Aorta (tissue), 5 donors: ENCODE data around the gene CLK3. TPM values are rescaled to one million over a fixed set of nuclear protein-coding genes. Genes with fewer than 3 reads are reported as not detected.
A peak's percentile ranks its signal among the peaks of the same experiment; 100 is the strongest.

Experiments used
- ATAC-seq: fragments of 200-7000 bp; cut with Tn5 transposase; one replicate; pipeline ENCODE4 v1.9.1; 2022; ENCODE audit warnings: moderate library complexity; ENCODE audit not compliant: low FRiP score
- DNase-seq, 2 donors: peaks; one replicate each; pipeline ENCODE4 v3.0.0-alpha.2; 2020
- H3K27ac ChIP-seq, 2 donors: one replicate each; pipeline ENCODE4 v1.5.1; 2013; ENCODE audit warnings: low read length in 2 of 2, mild to moderate bottlenecking in 2 of 2, moderate library complexity in 2 of 2, control low read depth in 1 of 2, inconsistent platforms in 1 of 2, low read depth in 1 of 2
- H3K27me3 ChIP-seq, 2 donors: one replicate each; pipeline ENCODE4 v1.6.1; 2013; ENCODE audit warnings: control low read depth in 1 of 2, low read length in 1 of 2, mild to moderate bottlenecking in 1 of 2, moderate library complexity in 1 of 2; ENCODE audit not compliant: insufficient read depth in 2 of 2, control insufficient read depth in 1 of 2
- H3K36me3 ChIP-seq, 2 donors: one replicate each; pipeline ENCODE4 v1.6.1; 2013; ENCODE audit warnings: control low read depth in 1 of 2, low read length in 1 of 2, mild to moderate bottlenecking in 1 of 2; ENCODE audit not compliant: insufficient read depth in 2 of 2, control insufficient read depth in 1 of 2
- H3K4me1 ChIP-seq, 2 donors: one replicate each; pipeline ENCODE4 v1.6.1; 2013; ENCODE audit warnings: low read length in 2 of 2, control low read depth in 1 of 2, mild to moderate bottlenecking in 1 of 2, moderate library complexity in 1 of 2; ENCODE audit not compliant: insufficient read depth in 2 of 2, control insufficient read depth in 1 of 2
- H3K4me3 ChIP-seq, 2 donors: one replicate each; pipeline ENCODE4 v1.5.1; 2013; ENCODE audit warnings: low read length in 2 of 2, control low read depth in 1 of 2, mild to moderate bottlenecking in 1 of 2
- H3K9me3 ChIP-seq: one replicate; pipeline ENCODE4 v1.6.1; 2013; ENCODE audit warnings: mild to moderate bottlenecking, low read length; ENCODE audit not compliant: control insufficient read depth
- WGBS, 2 donors: extraction: QIAGEN DNeasy Blood & Tissue Kit; methylation state at CpG; one replicate each; pipeline ENCODE4 v1.1.7; 2013; 5-methylcytosine and 5-hydroxymethylcytosine counted together
- intact Hi-C, 2 donors: fragments of 100-400 bp; cut with DNase I; formaldehyde crosslinking; loops; one replicate each; pipeline versions ENCODE4 v1.14.2 to v1.15.0; 2022
- long read RNA-seq, 2 donors: library from polyadenylated mRNA; unstranded; transcript quantifications; one replicate each; pipeline ENCODE4 v2.0.0, GENCODE V29; 2020 to 2021
- polyA plus RNA-seq, 2 donors: library from polyadenylated mRNA; stranded (reverse); fragments of 200-250 nt; gene quantifications; one replicate each; pipeline ENCODE4 v1.2.3, GENCODE V29; 2013
- total RNA-seq, 2 donors: library from RNA; stranded (reverse); fragmentation: NEBNext Ultra II Directional; extraction: Animal tissue kit (Norgen Biotek cat#: 25700); gene quantifications; one replicate each; pipeline ENCODE4 v1.2.1, GENCODE V29; 2021
- donor health status: healthy with polysubstance abuse.
- donor health status: Bipolar disorder and iron deficiency.
- donor health status: DM: no; HTN: no; CAD: no.
- donor health status: DM: no; HTN: no; CAD: no.
- donor health status: DM: yes; HTN: yes; CAD: no.

Gene CLK3
- total RNA-seq (10 to 100 TPM; 63.7 to 73.2 TPM), polyA plus RNA-seq (10 to 100 TPM; 37.3 to 94.0 TPM)
- long read RNA-seq, donor 1, transcript CLK3-202 (13 exons, 2,621 nt): major isoform, 192 of 299 reads
- long read RNA-seq, donor 1, partial matches to known transcripts: 63 of 299 reads
- long read RNA-seq, donor 1, other reads (novel, unspliced or antisense): 39 of 299 reads
- long read RNA-seq, donor 2, transcript CLK3-202 (13 exons, 2,621 nt): major isoform, 23 of 43 reads
- long read RNA-seq, donor 2, partial matches to known transcripts: 6 of 43 reads
- long read RNA-seq, donor 2, other reads (novel, unspliced or antisense): 9 of 43 reads

DNA sequence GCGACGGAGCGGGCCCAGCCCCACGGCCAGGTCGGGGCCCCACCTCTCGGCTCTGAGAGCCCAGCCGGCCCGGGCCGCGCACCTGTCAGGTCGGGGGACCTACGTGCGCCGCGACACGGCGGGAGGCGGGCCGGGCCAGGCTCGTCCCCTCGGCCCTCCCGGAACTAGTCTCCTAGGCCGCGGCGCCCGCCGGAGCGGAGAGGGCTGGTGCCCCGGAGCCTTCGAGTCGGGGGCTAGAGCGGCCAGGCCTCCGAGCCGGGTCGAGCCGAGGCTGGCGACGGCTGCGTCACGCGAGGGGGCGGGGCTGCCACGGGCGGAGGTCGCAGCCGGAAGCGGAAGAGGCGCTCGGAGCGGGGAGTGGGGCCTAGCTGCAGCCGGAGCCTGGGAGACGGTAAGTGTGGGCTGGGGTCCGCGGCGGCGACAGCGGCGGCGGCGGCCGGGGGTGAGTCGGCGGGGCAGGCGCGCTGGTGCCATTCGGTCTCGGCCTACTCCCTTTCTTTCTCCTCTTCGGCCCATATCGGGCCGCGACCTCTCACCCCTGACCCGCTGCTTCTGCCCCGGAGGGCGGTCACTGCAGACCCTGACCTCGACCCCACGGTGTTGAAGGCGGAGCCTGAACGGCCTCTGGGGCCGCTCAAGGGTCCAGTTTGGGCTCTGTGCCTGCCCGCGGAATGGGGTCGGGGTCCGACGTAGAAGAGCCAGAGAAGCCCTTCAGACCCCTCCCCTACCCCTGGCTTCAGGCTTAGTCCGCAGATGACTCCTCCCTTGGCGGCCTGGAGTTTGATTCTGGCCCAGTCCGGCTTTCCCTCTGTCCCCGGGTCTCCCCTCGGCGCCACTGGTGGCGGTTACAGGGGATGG lies at the start of gene CLK3:
CLK3 (plus strand) TSS at position 329 of the 858 bp plus-strand sequence. CDS start 3,361 bp downstream, outside the sequence.
- H3K4me3 ChIP-seq: peak within 1 kb of the TSS; percentile 66 to 70
- ATAC-seq: peak; percentile 93
- H3K36me3 ChIP-seq: peaks cover 0 to 4% of the 10 kb centered on the region in 2 donors
- no peaks in the 10 kb centered on the region for H3K27me3 ChIP-seq
- no peaks in the 10 kb centered on the region for H3K9me3 ChIP-seq
- H3K4me1 ChIP-seq: no peaks in the 10 kb centered on the region
- intact Hi-C loops: loop anchor here (2.0 to 5.0 kb wide), 3 partner anchors 73 to 243 kb away; partner anchors contain the start of gene ARID3B (in 2 of the 2)
- peak within 1 kb of the TSS; percentile 68 to 81 for H3K27ac ChIP-seq
- DNase-seq: peak; percentile 98 to 99
- 0 to 1% methylated on average over 66 to 91 of the region's 91 CpGs for WGBS, 2 donors

DNA sequence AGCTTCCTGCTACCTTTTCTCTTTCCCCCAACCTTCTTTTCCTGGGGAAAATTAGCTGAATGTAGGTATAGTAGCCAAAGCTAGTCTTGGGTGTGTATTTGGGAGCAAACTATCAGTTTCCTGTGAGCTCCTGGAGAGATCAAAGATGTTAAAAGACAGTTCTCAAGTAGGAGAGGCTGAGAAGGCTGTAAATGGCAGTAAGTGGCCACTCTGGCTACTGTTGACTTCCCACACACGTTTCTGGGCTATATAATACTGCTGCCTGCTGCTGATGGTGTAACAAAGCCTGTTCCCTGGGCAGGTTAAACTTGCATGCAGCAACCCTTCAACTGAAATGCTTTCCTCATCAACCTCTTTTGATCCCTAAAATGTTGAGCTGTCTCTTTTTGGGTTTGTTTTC lies 47.0 kb upstream of the CLK3 start:
- WGBS, 2 donors: 38 to 42% methylated on average over 1 of the region's 1 CpG
- peaks cover 8% of the 10 kb centered on the region in 2 donors for H3K4me1 ChIP-seq
- H3K27ac ChIP-seq: no peak overlapping the region
- intact Hi-C loops: no loop called here
- no peaks in the 10 kb centered on the region for H3K27me3 ChIP-seq
- no peaks in the 10 kb centered on the region for H3K9me3 ChIP-seq
- DNase-seq (no peak), ATAC-seq (no peak)
- H3K4me3 ChIP-seq: no peak overlapping the region
- H3K36me3 ChIP-seq: peaks cover under 1 to 3% of the 10 kb centered on the region in 2 donors

DNA sequence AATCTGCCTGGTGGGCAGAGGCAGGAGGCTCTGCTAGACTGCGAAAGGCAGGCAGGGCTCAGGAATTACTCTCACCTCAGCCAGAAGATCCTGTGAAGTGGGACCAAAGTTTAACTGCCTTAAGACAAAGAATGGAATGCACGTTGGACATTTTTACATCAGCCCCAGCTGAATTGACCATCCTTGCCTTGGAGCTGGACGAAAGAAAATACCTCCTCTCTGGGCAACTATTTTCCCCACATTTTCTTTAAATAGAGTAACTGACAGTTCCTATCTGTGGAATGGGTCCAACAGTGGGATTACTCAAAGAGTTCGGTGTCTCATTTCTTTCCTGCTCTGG lies 45.9 kb upstream of the CLK3 start:
- DNase-seq (no peak), ATAC-seq (no peak)
- Histone ChIP-seq H3K27me3 (no peaks in the 10 kb centered on the region), H3K36me3 (peaks cover 0 to 3% of the 10 kb centered on the region in 2 donors), H3K9me3 (no peaks in the 10 kb centered on the region), H3K27ac (peak overlapping the region; percentile 25 to 97), H3K4me1 (peaks cover 8% of the 10 kb centered on the region in 2 donors), H3K4me3 (no peak overlapping the region)
- 11 to 20% methylated on average over 4 of the region's 4 CpGs for WGBS, 2 donors
- intact Hi-C loops: no loop called here

DNA sequence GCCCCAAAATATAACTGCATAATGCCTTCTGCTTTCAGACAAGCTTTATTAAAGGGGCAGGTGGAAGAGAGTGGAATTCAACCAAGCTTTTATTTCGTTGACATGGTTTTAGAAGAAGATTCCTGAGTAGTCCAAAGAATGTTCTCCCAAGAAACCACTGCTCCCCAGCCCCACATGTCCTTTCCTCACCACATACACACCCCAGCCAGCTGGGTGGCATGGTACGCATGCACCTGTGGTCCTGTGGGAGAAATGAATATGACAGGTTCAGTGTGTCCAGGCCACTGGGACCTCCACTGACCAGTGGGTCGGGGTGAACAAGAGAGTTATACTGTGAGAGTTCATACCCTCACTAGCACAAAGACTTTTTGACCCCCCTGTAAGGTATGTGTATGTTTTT lies 44.4 kb upstream of the CLK3 start:
- Histone ChIP-seq H3K4me1 (peaks cover 8% of the 10 kb centered on the region in 2 donors), H3K27me3 (no peaks in the 10 kb centered on the region), H3K27ac (peak overlapping the region in 1 of 2 donors; percentile 66), H3K9me3 (no peaks in the 10 kb centered on the region), H3K4me3 (no peak overlapping the region), H3K36me3 (peaks cover 0 to 3% of the 10 kb centered on the region in 2 donors)
- ATAC-seq: no peak
- WGBS, 2 donors: 92 to 95% methylated on average over 3 of the region's 3 CpGs
- intact Hi-C loops: no loop called here
- no peak for DNase-seq

DNA sequence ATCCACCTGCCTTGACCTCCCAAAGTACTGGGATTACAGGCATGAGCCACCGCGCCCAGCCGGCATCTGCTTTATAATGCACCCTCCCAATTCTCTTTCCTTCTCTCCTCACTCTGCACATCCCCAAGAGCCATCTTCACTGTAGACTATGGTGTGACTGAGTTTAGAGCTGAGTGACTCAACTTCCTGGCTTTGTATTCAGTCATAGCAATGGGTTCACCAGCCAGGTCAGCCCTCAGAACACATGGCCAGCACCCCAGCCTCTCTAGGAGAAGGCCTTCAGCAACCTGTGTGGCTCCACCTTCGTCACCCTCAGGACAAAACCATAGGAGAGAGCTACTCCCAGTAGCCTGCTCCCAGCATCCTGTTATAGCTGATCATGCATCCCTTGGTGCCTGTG lies 41.6 kb upstream of the CLK3 start:
- H3K9me3 ChIP-seq: no peaks in the 10 kb centered on the region
- peaks cover 0 to 3% of the 10 kb centered on the region in 2 donors for H3K36me3 ChIP-seq
- no peak overlapping the region for H3K27ac ChIP-seq
- WGBS, 2 donors: 97 to 99% methylated on average over 4 of the region's 4 CpGs
- DNase-seq (no peak), ATAC-seq (no peak)
- intact Hi-C loops: no loop called here
- peaks cover 6 to 8% of the 10 kb centered on the region in 2 donors for H3K4me1 ChIP-seq
- no peak overlapping the region for H3K4me3 ChIP-seq
- H3K27me3 ChIP-seq: no peaks in the 10 kb centered on the region

DNA sequence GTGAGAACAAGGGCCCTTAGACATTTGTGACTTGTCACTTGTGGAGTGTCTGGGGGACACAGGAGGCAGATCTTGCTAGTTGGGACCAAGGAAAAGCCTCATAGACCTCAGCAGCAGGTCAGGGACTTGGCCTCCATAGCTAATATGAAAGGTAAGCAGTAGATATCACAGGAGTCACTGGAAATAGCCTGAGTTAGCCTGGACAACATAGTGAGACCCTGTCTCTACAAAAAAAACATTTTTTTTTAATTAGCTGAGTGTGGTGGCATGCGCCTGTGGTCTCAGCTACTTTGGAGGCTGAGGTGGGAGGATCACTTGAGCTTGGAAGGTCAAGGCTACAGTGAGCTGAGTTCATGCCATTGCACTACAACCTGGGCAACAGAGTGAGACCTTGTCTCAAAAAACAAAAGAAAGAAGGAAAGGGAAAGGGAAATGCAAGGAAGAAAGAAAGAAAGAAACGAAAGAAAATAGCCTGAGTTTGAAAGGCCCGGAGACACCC lies 37.1 kb upstream of the CLK3 start:
- Histone ChIP-seq H3K4me3 (no peak overlapping the region), H3K4me1 (no peaks in the 10 kb centered on the region), H3K27ac (no peak overlapping the region), H3K9me3 (no peaks in the 10 kb centered on the region), H3K27me3 (no peaks in the 10 kb centered on the region), H3K36me3 (no peaks in the 10 kb centered on the region)
- WGBS, 2 donors: 94% methylated on average over 3 of the region's 3 CpGs
- intact Hi-C loops: no loop called here
- no peak for DNase-seq
- ATAC-seq: no peak

DNA sequence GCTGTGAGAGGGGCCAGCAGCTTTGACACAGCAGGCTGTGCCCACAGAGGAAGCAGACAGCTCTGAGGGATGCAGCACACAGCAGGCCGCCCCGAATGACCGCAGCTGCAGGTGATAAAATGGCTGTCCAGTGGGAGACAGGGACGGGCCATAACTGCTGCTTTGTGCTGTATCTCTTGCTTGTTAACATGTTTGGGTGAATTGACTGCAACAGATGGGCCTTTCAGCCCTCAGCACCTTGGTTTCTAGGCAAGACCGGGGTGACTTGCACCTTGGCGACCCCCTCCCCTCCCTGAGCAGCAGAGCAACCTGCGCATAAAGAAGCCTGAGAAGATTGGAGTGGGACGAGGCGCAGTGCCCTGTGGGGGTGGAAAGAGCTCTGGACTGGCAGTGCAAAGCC lies 36.6 kb upstream of the CLK3 start:
- no peak for ATAC-seq
- WGBS, 2 donors: 86 to 88% methylated on average over 9 of the region's 9 CpGs
- DNase-seq: no peak
- no peaks in the 10 kb centered on the region for H3K9me3 ChIP-seq
- H3K4me3 ChIP-seq: no peak overlapping the region
- no peak overlapping the region for H3K27ac ChIP-seq
- intact Hi-C loops: no loop called here
- H3K27me3 ChIP-seq: no peaks in the 10 kb centered on the region
- H3K36me3 ChIP-seq: no peaks in the 10 kb centered on the region
- no peaks in the 10 kb centered on the region for H3K4me1 ChIP-seq

DNA sequence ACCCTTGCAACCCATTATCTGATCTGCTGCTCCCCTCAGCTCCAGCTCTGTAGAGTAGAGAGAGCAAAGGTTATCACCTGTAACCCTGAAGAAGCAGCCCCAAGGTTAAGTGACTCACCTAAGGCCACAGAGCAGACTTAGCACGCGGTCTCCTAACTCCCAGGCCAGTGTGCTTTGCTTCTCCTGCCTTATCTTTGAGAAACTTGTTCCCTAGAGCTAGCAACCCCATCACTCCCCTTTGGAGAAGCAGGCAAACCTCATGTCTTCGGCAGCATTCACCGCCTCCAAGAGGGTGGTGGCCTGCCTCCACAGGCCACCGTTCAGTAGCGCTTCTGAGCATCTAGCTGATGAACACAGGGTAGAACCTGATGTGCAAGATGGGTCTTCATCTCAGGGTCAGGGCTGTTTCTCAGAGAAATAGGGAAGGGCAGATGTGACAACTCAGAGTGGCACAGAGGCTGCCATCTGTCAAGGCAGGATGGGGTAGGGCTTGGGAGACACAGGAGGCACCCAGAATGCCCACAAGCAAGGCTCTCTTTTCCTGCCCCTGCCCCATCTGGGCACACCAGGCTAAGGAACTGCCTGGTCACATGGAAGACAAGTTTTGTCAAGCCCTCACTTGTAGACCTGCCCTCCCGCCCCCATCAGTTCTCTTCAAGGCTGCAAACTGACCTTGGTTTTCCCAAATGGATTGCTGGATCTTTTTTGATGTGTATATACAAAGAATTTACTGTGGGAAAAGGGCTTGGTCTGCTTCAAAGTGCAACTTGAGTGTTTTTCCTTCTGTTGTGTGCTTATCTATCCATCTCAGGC lies 34.9 kb upstream of the CLK3 start:
- Histone ChIP-seq H3K27ac (no peak overlapping the region), H3K9me3 (no peaks in the 10 kb centered on the region), H3K36me3 (no peaks in the 10 kb centered on the region), H3K4me1 (no peaks in the 10 kb centered on the region), H3K27me3 (no peaks in the 10 kb centered on the region), H3K4me3 (no peak overlapping the region)
- WGBS, 2 donors: 90 to 94% methylated on average over 7 of the region's 7 CpGs
- ATAC-seq (no peak), DNase-seq (no peak)
- intact Hi-C loops: no loop called here
